Activated CD4-positive, alpha-beta T cell treated with anti-CD3 and anti-CD28 coated beads, Interleukin-2, amount 50 U/mL, for 4 hours (primary cell): Measurements from ENCODE around the gene PLEKHN1.

Experiments
- DNase-seq, 2 experiments: peaks; one replicate each; pipeline ENCODE4 v3.0.0-alpha.2; 2020

Gene PLEKHN1

GRCh38 chr1:961132-961669, 5.1 kb upstream of the PLEKHN1 start:
- DNase-seq = no peak

- DNase-seq = no peak
Measured at GRCh38 chr1:962381-963300, 3.6 kb upstream of the PLEKHN1 start.

GRCh38 chr1:963301-963651, 3.0 kb upstream of the PLEKHN1 start:
- DNase-seq = no peak

GRCh38 chr1:963746-964525, 2.3 kb upstream of the PLEKHN1 start:
- DNase-seq = no peak

GRCh38 chr1:964691-965525, 1.4 kb upstream of the PLEKHN1 start:
- no peak for DNase-seq

GRCh38 chr1:965526-966134, 652 bp upstream of the PLEKHN1 start:
- no peak for DNase-seq

- DNase-seq = peak; percentile 77 to 81
Measured at GRCh38 chr1:966704-967300, 520 bp downstream of the PLEKHN1 start.

GRCh38 chr1:967466-968343, 1.4 kb downstream of the PLEKHN1 start:
- no peak for DNase-seq

- DNase-seq = no peak
Measured at GRCh38 chr1:969260-969855, 3.1 kb downstream of the PLEKHN1 start.

- no peak for DNase-seq
Measured at GRCh38 chr1:970242-970972, 4.1 kb downstream of the PLEKHN1 start.

GRCh38 chr1:970973-971730, 4.9 kb downstream of the PLEKHN1 start:
- no peak for DNase-seq

- DNase-seq = no peak
Measured at GRCh38 chr1:971751-972506, 5.6 kb downstream of the PLEKHN1 start.

- no peak for DNase-seq
Measured at GRCh38 chr1:972726-973458, 6.6 kb downstream of the PLEKHN1 start.

GRCh38 chr1:973459-974292, 7.4 kb downstream of the PLEKHN1 start:
- DNase-seq = no peak

- no peak for DNase-seq
Measured at GRCh38 chr1:974293-974640, 8.0 kb downstream of the PLEKHN1 start.

- DNase-seq = no peak
Measured at GRCh38 chr1:974687-975328, 8.5 kb downstream of the PLEKHN1 start.
